ENCODE measurements around the gene ACBD6.

The ACBD6 gene

GRCh38 chr1:180524915-180525714 is 22.7 kb upstream of the ACBD6 start:
- Histone ChIP-seq H3K4me3 (replicated peaks; ENCODE audit: insufficient read depth, low read length) (no peak overlapping the region), H3K27me3 (ENCODE audit: insufficient read depth, poor library complexity, severe bottlenecking) (no peaks in the 10 kb centered on the region), H3K27ac (replicated peaks) (no peak overlapping the region)
- no peak for DNase-seq (ENCODE audit: low read depth in 1 of 2, low spot score in 1 of 2)
- no peak for TF ChIP-seq POLR2AphosphoS5 (IDR thresholded peaks at IDR 0.05; ENCODE audit: low read depth)
- TF ChIP-seq, protein P1, sequence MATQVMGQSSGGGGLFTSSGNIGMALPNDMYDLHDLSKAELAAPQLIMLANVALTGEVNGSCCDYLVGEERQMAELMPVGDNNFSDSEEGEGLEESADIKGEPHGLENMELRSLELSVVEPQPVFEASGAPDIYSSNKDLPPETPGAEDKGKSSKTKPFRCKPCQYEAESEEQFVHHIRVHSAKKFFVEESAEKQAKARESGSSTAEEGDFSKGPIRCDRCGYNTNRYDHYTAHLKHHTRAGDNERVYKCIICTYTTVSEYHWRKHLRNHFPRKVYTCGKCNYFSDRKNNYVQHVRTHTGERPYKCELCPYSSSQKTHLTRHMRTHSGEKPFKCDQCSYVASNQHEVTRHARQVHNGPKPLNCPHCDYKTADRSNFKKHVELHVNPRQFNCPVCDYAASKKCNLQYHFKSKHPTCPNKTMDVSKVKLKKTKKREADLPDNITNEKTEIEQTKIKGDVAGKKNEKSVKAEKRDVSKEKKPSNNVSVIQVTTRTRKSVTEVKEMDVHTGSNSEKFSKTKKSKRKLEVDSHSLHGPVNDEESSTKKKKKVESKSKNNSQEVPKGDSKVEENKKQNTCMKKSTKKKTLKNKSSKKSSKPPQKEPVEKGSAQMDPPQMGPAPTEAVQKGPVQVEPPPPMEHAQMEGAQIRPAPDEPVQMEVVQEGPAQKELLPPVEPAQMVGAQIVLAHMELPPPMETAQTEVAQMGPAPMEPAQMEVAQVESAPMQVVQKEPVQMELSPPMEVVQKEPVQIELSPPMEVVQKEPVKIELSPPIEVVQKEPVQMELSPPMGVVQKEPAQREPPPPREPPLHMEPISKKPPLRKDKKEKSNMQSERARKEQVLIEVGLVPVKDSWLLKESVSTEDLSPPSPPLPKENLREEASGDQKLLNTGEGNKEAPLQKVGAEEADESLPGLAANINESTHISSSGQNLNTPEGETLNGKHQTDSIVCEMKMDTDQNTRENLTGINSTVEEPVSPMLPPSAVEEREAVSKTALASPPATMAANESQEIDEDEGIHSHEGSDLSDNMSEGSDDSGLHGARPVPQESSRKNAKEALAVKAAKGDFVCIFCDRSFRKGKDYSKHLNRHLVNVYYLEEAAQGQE (IDR thresholded peaks at IDR 0.05; ENCODE audit: insufficient replicate concordance, low read depth): no peak
- TF ChIP-seq CTCF (IDR thresholded peaks at IDR 0.05; ENCODE audit: insufficient read depth, low read length): no peak
- no peak for TF ChIP-seq GABPA (IDR thresholded peaks at IDR 0.05; ENCODE audit: low read depth)
- no peak for TF ChIP-seq SPI1 (IDR thresholded peaks at IDR 0.05; ENCODE audit: borderline replicate concordance, low read depth)

DNA sequence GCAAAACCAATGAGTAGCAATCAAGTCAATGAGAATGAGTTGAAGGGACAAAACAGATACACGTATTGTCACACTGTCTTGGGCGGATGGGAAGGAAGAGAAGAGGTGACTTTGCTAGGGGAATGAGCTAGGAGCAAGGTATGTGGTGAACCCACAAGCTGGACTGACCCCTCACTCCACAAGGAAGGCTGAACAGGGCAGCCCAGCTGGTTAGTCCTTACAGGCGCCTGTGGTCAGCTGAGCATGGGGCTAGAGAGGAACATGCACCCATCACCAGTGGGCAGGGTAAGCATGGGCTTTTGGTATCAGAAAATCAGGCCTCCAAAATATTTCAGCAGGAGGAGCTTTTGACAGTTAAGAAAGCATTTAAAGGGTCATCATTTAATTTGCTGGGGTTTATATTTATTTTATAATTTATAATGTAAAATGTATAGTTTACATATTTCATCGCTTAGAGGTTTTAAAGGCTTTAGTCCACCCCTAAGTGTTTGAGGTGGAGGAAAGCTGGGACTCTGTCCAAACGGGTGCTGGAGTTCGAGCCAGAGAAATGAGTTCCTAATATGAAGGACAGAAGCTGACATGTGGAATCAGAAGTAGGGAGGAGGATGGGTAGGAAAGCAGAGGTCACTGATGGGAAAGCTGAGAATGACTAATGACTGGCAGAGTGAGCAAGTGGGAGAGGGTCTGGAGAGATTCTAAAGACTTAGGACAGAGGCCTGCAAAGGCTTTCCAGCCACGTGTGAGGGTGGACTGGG is 22.0 kb upstream of the ACBD6 start:
- TF ChIP-seq POLR2AphosphoS5 (IDR thresholded peaks at IDR 0.05; ENCODE audit: low read depth) (no peak), CTCF (IDR thresholded peaks at IDR 0.05; ENCODE audit: insufficient read depth, low read length) (no peak), GABPA (IDR thresholded peaks at IDR 0.05; ENCODE audit: low read depth) (no peak), SPI1 (IDR thresholded peaks at IDR 0.05; ENCODE audit: borderline replicate concordance, low read depth) (no peak)
- TF ChIP-seq, protein P1 (IDR thresholded peaks at IDR 0.05; ENCODE audit: insufficient replicate concordance, low read depth): no peak
- Histone ChIP-seq H3K4me3 (replicated peaks; ENCODE audit: insufficient read depth, low read length) (no peak overlapping the region), H3K27ac (replicated peaks) (no peak overlapping the region), H3K27me3 (ENCODE audit: insufficient read depth, poor library complexity, severe bottlenecking) (no peaks in the 10 kb centered on the region)
- no peak for DNase-seq (ENCODE audit: low read depth in 1 of 2, low spot score in 1 of 2)

- Histone ChIP-seq H3K27ac (replicated peaks) (no peak overlapping the region), H3K4me3 (replicated peaks; ENCODE audit: insufficient read depth, low read length) (no peak overlapping the region), H3K27me3 (ENCODE audit: insufficient read depth, poor library complexity, severe bottlenecking) (no peaks in the 10 kb centered on the region)
- no peak for TF ChIP-seq GABPA (IDR thresholded peaks at IDR 0.05; ENCODE audit: low read depth)
- no peak for TF ChIP-seq SPI1 (IDR thresholded peaks at IDR 0.05; ENCODE audit: borderline replicate concordance, low read depth)
- DNase-seq (ENCODE audit: low read depth in 1 of 2, low spot score in 1 of 2): no peak
Measured at GRCh38 chr1:180522213-180522515, 19.8 kb upstream of the ACBD6 start.

GRCh38 chr1:180521474-180522212 is 19.3 kb upstream of the ACBD6 start:
- no peak for DNase-seq (ENCODE audit: low read depth in 1 of 2, low spot score in 1 of 2)
- TF ChIP-seq, protein P1 (IDR thresholded peaks at IDR 0.05; ENCODE audit: insufficient replicate concordance, low read depth): no peak
- TF ChIP-seq SPI1 (IDR thresholded peaks at IDR 0.05; ENCODE audit: borderline replicate concordance, low read depth) (no peak), CTCF (IDR thresholded peaks at IDR 0.05; ENCODE audit: insufficient read depth, low read length) (no peak), GABPA (IDR thresholded peaks at IDR 0.05; ENCODE audit: low read depth) (no peak), POLR2AphosphoS5 (IDR thresholded peaks at IDR 0.05; ENCODE audit: low read depth) (no peak)
- H3K27ac ChIP-seq (replicated peaks): no peak overlapping the region
- no peak overlapping the region for H3K4me3 ChIP-seq (replicated peaks; ENCODE audit: insufficient read depth, low read length)
- H3K27me3 ChIP-seq (ENCODE audit: insufficient read depth, poor library complexity, severe bottlenecking): no peaks in the 10 kb centered on the region
